K562 treated with DMSO at 1 percent for 24 hours (cell line): ENCODE measurements around the gene PI4K2B. TPM values are rescaled to one million over a fixed set of nuclear protein-coding genes. Genes with fewer than 3 reads are reported as not detected.

Experiments
- total RNA-seq: library from RNA; unstranded; fragments of 300-600 nt; gene quantifications from 2 replicates; pipeline ENCODE4 v1.2.3, GENCODE V29; 2022; ENCODE audit warnings: low read depth; ENCODE audit not compliant: insufficient read depth

PI4K2B gene
- 8.6 and 10.6 TPM in 2 replicates for total RNA-seq

DNA sequence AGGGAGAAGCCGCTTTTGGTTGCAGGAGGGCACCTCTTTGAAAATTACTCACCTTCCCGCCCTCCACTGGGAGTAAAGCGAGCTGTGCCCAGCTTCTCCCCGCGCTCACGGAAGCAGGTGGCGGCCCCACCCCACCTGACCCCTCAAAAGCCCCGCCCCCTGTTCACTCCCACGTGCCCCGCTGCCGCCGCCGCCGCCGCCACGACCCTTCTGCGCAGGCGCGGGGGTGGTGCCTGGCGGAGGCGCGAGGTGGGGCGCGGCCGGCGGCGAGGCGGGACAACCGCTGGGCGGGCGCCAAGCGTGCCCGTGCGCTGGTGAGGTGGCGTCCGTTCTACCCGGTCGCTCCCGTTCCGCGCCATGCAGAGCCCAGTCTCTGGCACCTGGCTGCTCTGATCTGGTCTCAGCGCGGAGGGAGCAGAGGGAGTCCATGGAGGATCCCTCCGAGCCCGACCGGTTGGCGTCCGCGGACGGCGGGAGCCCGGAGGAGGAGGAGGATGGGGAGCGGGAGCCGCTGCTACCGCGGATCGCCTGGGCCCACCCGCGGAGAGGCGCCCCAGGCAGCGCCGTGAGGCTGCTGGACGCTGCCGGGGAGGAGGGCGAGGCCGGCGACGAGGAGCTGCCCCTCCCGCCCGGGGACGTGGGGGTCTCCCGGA is at the start of gene PI4K2B:
PI4K2B (plus strand) TSS at position 297 of the 653 bp plus-strand sequence; CDS start at position 428, 131 bp downstream.

DNA sequence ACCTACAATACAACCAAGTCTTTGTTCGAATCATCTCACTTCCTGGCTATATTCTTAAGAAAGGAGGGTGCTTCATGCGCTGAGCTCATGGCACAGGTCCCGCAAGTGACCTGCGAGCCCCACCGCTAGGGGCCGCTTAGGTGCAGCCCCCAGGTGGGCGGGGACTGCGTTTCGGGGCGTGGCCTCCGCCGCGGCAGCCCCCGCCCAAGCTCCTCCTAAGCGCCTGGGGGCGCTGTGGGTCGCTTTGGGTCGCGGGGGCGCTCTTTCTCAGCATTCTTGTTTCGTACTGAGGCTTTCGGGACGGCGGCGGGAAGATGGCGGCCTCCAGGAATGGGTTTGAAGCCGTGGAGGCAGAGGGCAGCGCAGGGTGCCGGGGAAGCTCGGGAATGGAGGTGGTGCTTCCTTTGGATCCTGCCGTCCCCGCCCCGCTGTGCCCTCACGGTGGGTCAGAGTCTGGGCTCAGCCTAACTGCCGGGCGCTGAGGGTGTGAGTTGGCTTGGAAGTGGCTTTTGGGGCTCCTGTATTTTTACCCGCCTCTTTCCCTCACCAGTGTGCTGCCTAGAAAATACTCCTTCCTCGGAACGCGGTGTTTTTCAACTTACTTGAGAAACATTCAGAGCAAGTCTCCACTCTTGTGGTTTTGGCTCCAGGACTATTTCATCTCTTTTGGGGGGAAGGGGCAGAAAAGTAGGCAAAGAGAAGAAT is 78.8 kb downstream of the PI4K2B start, which contains the start of gene ZCCHC4:
ZCCHC4 (plus strand) TSS at position 279 of the 705 bp plus-strand sequence; CDS start at position 315, 36 bp downstream.

Other genes with a start within 250 kb of the PI4K2B start
- not detected in 2 replicates for gene LGI2, start 203.1 kb upstream of the PI4K2B start, total RNA-seq
- 2.4 and 5.5 TPM in 2 replicates for gene SEPSECS, start 73.6 kb upstream of the PI4K2B start, total RNA-seq
- gene ZCCHC4, start 78.7 kb downstream of the PI4K2B start, total RNA-seq, result 5.8 and 6.5 TPM in 2 replicates
- gene ANAPC4, start 143.2 kb downstream of the PI4K2B start, total RNA-seq, result 10.4 and 11.3 TPM in 2 replicates